Measurements from ENCODE around the gene DYRK1A.

DNA sequence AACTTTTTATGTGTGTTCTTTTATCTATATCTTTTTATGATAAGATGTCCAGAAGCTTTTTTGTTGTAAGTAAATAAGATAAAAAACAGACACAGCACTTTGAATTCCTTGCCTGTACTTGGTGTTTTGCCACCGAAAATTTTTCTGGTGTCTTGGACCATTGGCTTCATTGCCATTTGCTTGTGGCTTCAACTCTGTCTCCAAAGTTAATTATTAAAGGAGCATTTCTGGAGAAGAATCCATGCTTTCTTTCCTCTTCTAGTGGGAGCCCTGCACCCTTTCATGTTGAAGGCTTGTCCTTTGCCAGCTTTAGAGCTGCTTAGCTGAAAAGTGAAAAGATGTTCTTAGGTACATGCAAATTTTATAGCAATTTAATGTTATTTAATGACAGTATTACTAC is 112.2 kb downstream of the DYRK1A start:
- TF ChIP-seq, protein P1, sequence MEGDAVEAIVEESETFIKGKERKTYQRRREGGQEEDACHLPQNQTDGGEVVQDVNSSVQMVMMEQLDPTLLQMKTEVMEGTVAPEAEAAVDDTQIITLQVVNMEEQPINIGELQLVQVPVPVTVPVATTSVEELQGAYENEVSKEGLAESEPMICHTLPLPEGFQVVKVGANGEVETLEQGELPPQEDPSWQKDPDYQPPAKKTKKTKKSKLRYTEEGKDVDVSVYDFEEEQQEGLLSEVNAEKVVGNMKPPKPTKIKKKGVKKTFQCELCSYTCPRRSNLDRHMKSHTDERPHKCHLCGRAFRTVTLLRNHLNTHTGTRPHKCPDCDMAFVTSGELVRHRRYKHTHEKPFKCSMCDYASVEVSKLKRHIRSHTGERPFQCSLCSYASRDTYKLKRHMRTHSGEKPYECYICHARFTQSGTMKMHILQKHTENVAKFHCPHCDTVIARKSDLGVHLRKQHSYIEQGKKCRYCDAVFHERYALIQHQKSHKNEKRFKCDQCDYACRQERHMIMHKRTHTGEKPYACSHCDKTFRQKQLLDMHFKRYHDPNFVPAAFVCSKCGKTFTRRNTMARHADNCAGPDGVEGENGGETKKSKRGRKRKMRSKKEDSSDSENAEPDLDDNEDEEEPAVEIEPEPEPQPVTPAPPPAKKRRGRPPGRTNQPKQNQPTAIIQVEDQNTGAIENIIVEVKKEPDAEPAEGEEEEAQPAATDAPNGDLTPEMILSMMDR (conservative IDR thresholded peaks at IDR 0.05): no peak
- TF ChIP-seq EZH2 (IDR thresholded peaks at IDR 0.05; ENCODE audit: low read depth): no peak
